Liver (tissue), 9 donors: ENCODE results near the gene MPP3. TPM values are rescaled to one million over a fixed set of nuclear protein-coding genes. Genes with fewer than 3 reads are reported as not detected.
"Not testable (repeated sequence)": the region's sequence is repeated elsewhere in the genome, so short reads cannot be mapped to it uniquely, and the experiment has no call there.

ENCODE experiments used
- DNase-seq: peaks from one replicate; pipeline ENCODE4 v3.0.0-alpha.2; 2017; ENCODE audit warnings: low spot score
- H3K27ac ChIP-seq, 2 donors: one replicate each; pipeline ENCODE4 v1.7.0; 2013; ENCODE audit warnings: inconsistent platforms in 2 of 2, low read length in 2 of 2, control low read depth in 1 of 2, low read depth in 1 of 2, mild to moderate bottlenecking in 1 of 2
- H3K27me3 ChIP-seq, 4 donors: one replicate each; pipeline versions ENCODE4 v1.6.1 to v1.7.0; 2013; ENCODE audit warnings: low read length in 3 of 4, inconsistent platforms in 1 of 4, mild to moderate bottlenecking in 1 of 4, moderate library complexity in 1 of 4; ENCODE audit not compliant: control insufficient read depth in 4 of 4, insufficient read depth in 4 of 4
- H3K36me3 ChIP-seq, 4 donors: one replicate each; pipeline versions ENCODE4 v1.6.1 to v1.7.0; 2013; ENCODE audit warnings: low read length in 3 of 4, mild to moderate bottlenecking in 3 of 4, low read depth in 1 of 4, moderate library complexity in 1 of 4; ENCODE audit not compliant: control insufficient read depth in 4 of 4, insufficient read depth in 3 of 4
- H3K4me1 ChIP-seq, 4 donors: one replicate each; pipeline versions ENCODE4 v1.6.1 to v1.7.0; 2013; ENCODE audit warnings: low read length in 3 of 4, mild to moderate bottlenecking in 3 of 4, moderate library complexity in 1 of 4; ENCODE audit not compliant: control insufficient read depth in 4 of 4, insufficient read depth in 4 of 4
- H3K4me3 ChIP-seq, 3 donors: one replicate each; pipeline versions ENCODE4 v1.6.1 to v1.7.0; 2013; ENCODE audit warnings: low read length in 3 of 3, control low read depth in 1 of 3, low read depth in 1 of 3, mild to moderate bottlenecking in 1 of 3
- H3K9ac ChIP-seq, 2 donors: one replicate each; pipeline ENCODE4 v1.7.0; 2013; ENCODE audit warnings: low read length in 2 of 2, mild to moderate bottlenecking in 2 of 2, moderate library complexity in 2 of 2, control low read depth in 1 of 2, low read depth in 1 of 2
- H3K9me3 ChIP-seq, 4 donors: one replicate each; pipeline versions ENCODE4 v1.6.1 to v1.7.0; 2013; ENCODE audit warnings: low read length in 3 of 4; ENCODE audit not compliant: control insufficient read depth in 4 of 4
- ATF3 ChIP-seq: IDR thresholded peaks from 2 replicates; pipeline ENCODE4 v1.6.1; 2016; ENCODE audit warnings: antibody characterized with exemption
- EGR1 ChIP-seq, 2 donors: IDR thresholded peaks; 2 replicates each; pipeline ENCODE4 v1.6.1; 2016 to 2018; ENCODE audit warnings: antibody characterized with exemption in 2 of 2, low read depth in 2 of 2
- FOXA1 ChIP-seq: IDR thresholded peaks from 2 replicates; pipeline ENCODE4 v1.6.1; 2016; ENCODE audit warnings: antibody characterized with exemption
- FOXA2 ChIP-seq: IDR thresholded peaks from 2 replicates; pipeline ENCODE4 v1.6.1; 2016; ENCODE audit warnings: antibody characterized with exemption
- GABPA ChIP-seq, 2 donors: IDR thresholded peaks in 1 of 2; conservative IDR thresholded peaks in 1 of 2; 2 replicates each; pipeline ENCODE4 v1.6.1; 2016; ENCODE audit warnings: antibody characterized with exemption in 2 of 2, mild to moderate bottlenecking in 1 of 2, moderate library complexity in 1 of 2
- HNF4A ChIP-seq, 2 donors: conservative IDR thresholded peaks; 2 replicates each; pipeline ENCODE4 v1.6.1; 2016; ENCODE audit warnings: antibody characterized with exemption in 2 of 2, mild to moderate bottlenecking in 2 of 2
- HNF4G ChIP-seq: IDR thresholded peaks from 2 replicates; pipeline ENCODE4 v1.6.1; 2016; ENCODE audit warnings: antibody characterized with exemption
- JUND ChIP-seq, 2 donors: IDR thresholded peaks; 2 replicates each; pipeline ENCODE4 v1.6.1; 2016; ENCODE audit warnings: antibody characterized with exemption in 2 of 2
- NR2F2 ChIP-seq: IDR thresholded peaks from 2 replicates; pipeline ENCODE4 v1.6.1; 2016; ENCODE audit warnings: antibody characterized with exemption
- RAD21 ChIP-seq, 2 donors: IDR thresholded peaks; 2 replicates each; pipeline ENCODE4 v1.6.1; 2016; ENCODE audit warnings: antibody characterized with exemption in 2 of 2, mild to moderate bottlenecking in 2 of 2
- REST ChIP-seq: IDR thresholded peaks from 2 replicates; pipeline ENCODE4 v1.6.1; 2016; ENCODE audit warnings: antibody characterized with exemption, mild to moderate bottlenecking
- SP1 ChIP-seq: IDR thresholded peaks from 2 replicates; pipeline ENCODE4 v1.6.1; 2018; ENCODE audit warnings: antibody characterized with exemption, mild to moderate bottlenecking
- TAF1 ChIP-seq: conservative IDR thresholded peaks from 2 replicates; pipeline ENCODE4 v1.6.1; 2016; ENCODE audit warnings: antibody characterized with exemption, mild to moderate bottlenecking
- YY1 ChIP-seq: IDR thresholded peaks from 2 replicates; pipeline ENCODE4 v1.6.1; 2016; ENCODE audit warnings: antibody characterized with exemption, mild to moderate bottlenecking
- ZBTB33 ChIP-seq: IDR thresholded peaks from 2 replicates; pipeline ENCODE4 v1.6.1; 2016; ENCODE audit warnings: antibody characterized with exemption
- WGBS: extraction: QIAGEN DNeasy Blood & Tissue Kit; methylation state at CpG from one replicate; pipeline ENCODE4 v1.1.7; 2013; 5-methylcytosine and 5-hydroxymethylcytosine counted together
- polyA plus RNA-seq, 2 donors: library from polyadenylated mRNA; stranded (reverse) in 1 of 2; unstranded in 1 of 2; fragments of 200-250 nt in 1 of 2; fragments of >200 nt in 1 of 2; fragmentation: Nextera tagmentation in 1 of 2; extraction: Ambion mirVana in 1 of 2; gene quantifications; one replicate each; pipeline versions ENCODE4 v1.2.1 to v1.2.3, GENCODE V29; 2013 to 2015
- total RNA-seq, 2 donors: library from RNA; depleted of rRNA; stranded (reverse); fragments of >200 nt; gene quantifications; one replicate each; pipeline ENCODE4 v1.2.3, GENCODE V29; 2014
- TF ChIP-seq, protein P1 (sequence below): IDR thresholded peaks from 2 replicates; pipeline ENCODE4 v1.6.1; 2016; ENCODE audit warnings: antibody characterized with exemption
- donor health status: healthy.
- donor health status: healthy.
- donor health status: healthy.
- donor health status: healthy.
- donor health status: healthy.

MPP3 gene
- total and polyA plus RNA-seq, 4 donors, result 0.23 to 1.3 (median 0.72) TPM

- TF ChIP-seq YY1, result no peak
- TF ChIP-seq JUND (IDR thresholded peaks at IDR 0.05), result no peak
- TF ChIP-seq FOXA2, result no peak
- TF ChIP-seq FOXA1, result no peak
- TF ChIP-seq GABPA (IDR thresholded peaks at IDR 0.05 in 1 of 2, conservative IDR thresholded peaks at IDR 0.05 in 1 of 2), result no peak
- no peak for TF ChIP-seq TAF1
- TF ChIP-seq, protein P1, sequence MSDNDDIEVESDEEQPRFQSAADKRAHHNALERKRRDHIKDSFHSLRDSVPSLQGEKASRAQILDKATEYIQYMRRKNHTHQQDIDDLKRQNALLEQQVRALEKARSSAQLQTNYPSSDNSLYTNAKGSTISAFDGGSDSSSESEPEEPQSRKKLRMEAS, result no peak
Observed at GRCh38 chr17:43845766-43846165, 12.8 kb upstream of the MPP3 start (continued).

- Histone ChIP-seq H3K27me3 (no peaks in the 10 kb centered on the region), H3K4me1 (peaks cover 0 to 10% (median 4%) of the 10 kb centered on the region in 4 donors), H3K9ac (no peak overlapping the region), H3K27ac (no peak overlapping the region), H3K4me3 (no peak overlapping the region), H3K36me3 (no peaks in the 10 kb centered on the region), H3K9me3 (no peaks in the 10 kb centered on the region)
- WGBS, result 90% methylated on average over 5 of the region's 5 CpGs
- TF ChIP-seq RAD21 (IDR thresholded peaks at IDR 0.05) (no peak), NR2F2 (no peak), YY1 (no peak), ATF3 (no peak), HNF4A (conservative IDR thresholded peaks at IDR 0.05) (no peak)
- no peak for DNase-seq
Observed at GRCh38 chr17:43844241-43844640, 11.3 kb upstream of the MPP3 start.

- Histone ChIP-seq H3K27ac (no peak overlapping the region), H3K36me3 (no peaks in the 10 kb centered on the region), H3K4me1 (peaks cover 0 to 10% (median 4%) of the 10 kb centered on the region in 4 donors), H3K9ac (no peak overlapping the region), H3K27me3 (no peaks in the 10 kb centered on the region), H3K9me3 (no peaks in the 10 kb centered on the region), H3K4me3 (no peak overlapping the region)
- DNase-seq, result no peak
- WGBS, result 82% methylated on average over 7 of the region's 7 CpGs
- no peak for TF ChIP-seq FOXA2
- no peak for TF ChIP-seq YY1
- TF ChIP-seq GABPA (IDR thresholded peaks at IDR 0.05 in 1 of 2, conservative IDR thresholded peaks at IDR 0.05 in 1 of 2), result no peak
- no peak for TF ChIP-seq REST
- TF ChIP-seq TAF1, result no peak
- TF ChIP-seq EGR1 (IDR thresholded peaks at IDR 0.05; ENCODE audit: low read depth in 2 of 2), result no peak
- TF ChIP-seq HNF4A (conservative IDR thresholded peaks at IDR 0.05), result no peak
- TF ChIP-seq SP1, result no peak
- TF ChIP-seq RAD21 (IDR thresholded peaks at IDR 0.05), result no peak
- TF ChIP-seq FOXA1, result no peak
- no peak for TF ChIP-seq ATF3
- no peak for TF ChIP-seq ZBTB33
- no peak for TF ChIP-seq HNF4G
- no peak for TF ChIP-seq JUND (IDR thresholded peaks at IDR 0.05)
- TF ChIP-seq, protein P1, result no peak
- TF ChIP-seq NR2F2, result no peak
Observed at GRCh38 chr17:43842975-43843325, 10.0 kb upstream of the MPP3 start.

GRCh38 chr17:43842091-43842974 lies 9.4 kb upstream of the MPP3 start:
- H3K9ac ChIP-seq, H3K9me3 ChIP-seq, H3K27me3 ChIP-seq, H3K36me3 ChIP-seq, H3K4me3 ChIP-seq, DNase-seq, H3K27ac ChIP-seq, H3K4me1 ChIP-seq: not testable (repeated sequence)
- 89% methylated on average over 54 of the region's 54 CpGs for WGBS
